Measurements from ENCODE around the gene DNAJC6.

- TF ChIP-seq POLR2A (IDR thresholded peaks at IDR 0.05) (no peak), CTCF (IDR thresholded peaks at IDR 0.05) (no peak)
Observed at GRCh38 chr1:65334081-65334480, 24.7 kb downstream of the DNAJC6 start.

Data from thyroid gland (tissue), 4 donors.